Left lung (tissue), 10 donors: ENCODE results near the gene SMC4. TPM values are rescaled to one million over a fixed set of nuclear protein-coding genes. Genes with fewer than 3 reads are reported as not detected.
"Not testable (repeated sequence)": the region's sequence is repeated elsewhere in the genome, so short reads cannot be mapped to it uniquely, and the experiment has no call there.

Experiments used
- ATAC-seq: fragments of 200-7000 bp; cut with Tn5 transposase; one replicate; pipeline ENCODE4 v1.9.1; 2020; ENCODE audit warnings: moderate library complexity
- DNase-seq, 4 donors: peaks; one replicate each; pipeline ENCODE4 v3.0.0-alpha.2; 2013 to 2020
- H3K27ac ChIP-seq, 2 donors: fragments of 200-600 bp; sonication (generic) in 1 of 2; one replicate each; pipeline versions ENCODE4 v1.5.0 to v1.8.0; 2020 to 2021
- H3K27me3 ChIP-seq, 2 donors: fragments of 200-600 bp; sonication (generic) in 1 of 2; one replicate each; pipeline versions ENCODE4 v1.5.0 to v1.8.0; 2020 to 2021
- H3K36me3 ChIP-seq, 2 donors: fragments of 200-600 bp; sonication (generic) in 1 of 2; one replicate each; pipeline versions ENCODE4 v1.5.0 to v1.8.0; 2020 to 2021
- H3K4me1 ChIP-seq, 2 donors: fragments of 200-600 bp; one replicate each; pipeline ENCODE4 v1.8.0; 2021
- H3K4me3 ChIP-seq, 2 donors: fragments of 200-600 bp; sonication (generic) in 1 of 2; one replicate each; pipeline versions ENCODE4 v1.5.0 to v1.8.0; 2020 to 2021; ENCODE audit warnings: mild to moderate bottlenecking in 1 of 2
- H3K9me3 ChIP-seq, 2 donors: fragments of 200-600 bp; sonication (generic) in 1 of 2; one replicate each; pipeline versions ENCODE4 v1.5.0 to v1.8.0; 2020 to 2021
- intact Hi-C, 2 donors: fragments of 100-400 bp; cut with DNase I; formaldehyde crosslinking; loops; one replicate each; pipeline versions ENCODE4 v1.11.2 to v1.14.2; 2022
- polyA plus RNA-seq, 6 donors: library from polyadenylated mRNA; unstranded; fragments of 120-200 nt; gene quantifications; one replicate each; pipeline ENCODE4 v1.2.1, GENCODE V29; 2013; ENCODE audit not compliant: insufficient read length in 6 of 6
- total RNA-seq, 2 donors: library from RNA; stranded (reverse); fragmentation: NEBNext Ultra II Directional; extraction: Animal tissue kit (Norgen Biotek cat#: 25700); gene quantifications; one replicate each; pipeline ENCODE4 v1.2.1, GENCODE V29; 2021
- TF ChIP-seq, protein P1 (sequence below), 2 donors: fragments of 200-600 bp; sonication (generic) in 1 of 2; IDR thresholded peaks; one replicate each; pipeline versions ENCODE4 v1.5.0 to v1.8.0; 2021; ENCODE audit warnings: antibody characterized with exemption in 2 of 2
- donor health status: DM: no; HTN: yes; CAD: no.
- donor health status: DM: no; HTN: no; CAD: no.

SMC4 gene
- total and polyA plus RNA-seq, 8 donors, result 68.6 to 224 (median 142) TPM

GRCh38 chr3:160449636-160450598 is 50.5 kb downstream of the SMC4 start, which contains the start of gene TRIM59:
TRIM59 (minus strand) TSS chr3:160449786; CDS start chr3:160439183, 10,603 bp downstream.
- Histone ChIP-seq H3K27me3 (peaks cover 0 to 16% of the 10 kb centered on the region in 2 donors), H3K36me3 (no peaks in the 10 kb centered on the region), H3K9me3 (no peaks in the 10 kb centered on the region), H3K4me3 (peak within 1 kb of the TSS; percentile 53 to 62), H3K27ac (peak within 1 kb of the TSS; percentile 76 to 85), H3K4me1 (peaks cover 0 to 15% of the 10 kb centered on the region in 2 donors)
- ATAC-seq (peak; percentile 96), DNase-seq (peak; percentile 88 to 99 (median 96))
- intact Hi-C loops, result no loop called here
- TF ChIP-seq, protein P1, sequence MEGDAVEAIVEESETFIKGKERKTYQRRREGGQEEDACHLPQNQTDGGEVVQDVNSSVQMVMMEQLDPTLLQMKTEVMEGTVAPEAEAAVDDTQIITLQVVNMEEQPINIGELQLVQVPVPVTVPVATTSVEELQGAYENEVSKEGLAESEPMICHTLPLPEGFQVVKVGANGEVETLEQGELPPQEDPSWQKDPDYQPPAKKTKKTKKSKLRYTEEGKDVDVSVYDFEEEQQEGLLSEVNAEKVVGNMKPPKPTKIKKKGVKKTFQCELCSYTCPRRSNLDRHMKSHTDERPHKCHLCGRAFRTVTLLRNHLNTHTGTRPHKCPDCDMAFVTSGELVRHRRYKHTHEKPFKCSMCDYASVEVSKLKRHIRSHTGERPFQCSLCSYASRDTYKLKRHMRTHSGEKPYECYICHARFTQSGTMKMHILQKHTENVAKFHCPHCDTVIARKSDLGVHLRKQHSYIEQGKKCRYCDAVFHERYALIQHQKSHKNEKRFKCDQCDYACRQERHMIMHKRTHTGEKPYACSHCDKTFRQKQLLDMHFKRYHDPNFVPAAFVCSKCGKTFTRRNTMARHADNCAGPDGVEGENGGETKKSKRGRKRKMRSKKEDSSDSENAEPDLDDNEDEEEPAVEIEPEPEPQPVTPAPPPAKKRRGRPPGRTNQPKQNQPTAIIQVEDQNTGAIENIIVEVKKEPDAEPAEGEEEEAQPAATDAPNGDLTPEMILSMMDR (IDR thresholded peaks at IDR 0.05), result no peak

DNA sequence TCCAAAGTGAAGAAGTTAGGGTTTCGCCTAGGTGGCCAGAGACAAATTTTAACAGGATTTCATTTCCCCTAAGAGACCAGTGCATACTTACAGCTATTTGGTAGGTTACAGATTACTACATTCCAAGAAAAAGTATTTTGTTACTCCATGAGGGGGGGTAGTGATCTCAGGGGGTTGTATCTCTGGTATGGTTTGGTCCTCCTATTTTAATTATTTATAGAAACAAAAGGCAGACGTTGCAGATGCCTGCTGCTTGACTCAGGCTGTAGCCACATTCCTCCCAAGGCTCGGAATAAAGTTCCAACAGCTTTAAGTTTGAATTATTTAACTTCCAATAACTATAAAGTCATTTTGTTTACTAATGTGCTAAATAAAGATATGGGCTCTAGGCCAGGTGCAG is 51.4 kb downstream of the SMC4 start:
- no peaks in the 10 kb centered on the region for H3K36me3 ChIP-seq
- H3K27me3 ChIP-seq, result peaks cover 0 to 16% of the 10 kb centered on the region in 2 donors
- H3K4me1 ChIP-seq, result peaks cover 0 to 15% of the 10 kb centered on the region in 2 donors
- intact Hi-C loops, result no loop called here
- H3K9me3 ChIP-seq, result no peaks in the 10 kb centered on the region
- H3K4me3 ChIP-seq, result no peak overlapping the region
- ATAC-seq, result no peak
- TF ChIP-seq, protein P1 (IDR thresholded peaks at IDR 0.05), result no peak
- H3K27ac ChIP-seq, result no peak overlapping the region
- DNase-seq, result no peak

GRCh38 chr3:160451602-160452001 is 52.2 kb downstream of the SMC4 start:
- no peaks in the 10 kb centered on the region for H3K36me3 ChIP-seq
- H3K4me3 ChIP-seq, result no peak overlapping the region
- DNase-seq (no peak), ATAC-seq (no peak)
- no peak overlapping the region for H3K27ac ChIP-seq
- peaks cover 0 to 16% of the 10 kb centered on the region in 2 donors for H3K27me3 ChIP-seq
- intact Hi-C loops, result no loop called here
- TF ChIP-seq, protein P1 (IDR thresholded peaks at IDR 0.05), result no peak
- H3K4me1 ChIP-seq, result peaks cover 0 to 15% of the 10 kb centered on the region in 2 donors
- H3K9me3 ChIP-seq, result no peaks in the 10 kb centered on the region

DNA sequence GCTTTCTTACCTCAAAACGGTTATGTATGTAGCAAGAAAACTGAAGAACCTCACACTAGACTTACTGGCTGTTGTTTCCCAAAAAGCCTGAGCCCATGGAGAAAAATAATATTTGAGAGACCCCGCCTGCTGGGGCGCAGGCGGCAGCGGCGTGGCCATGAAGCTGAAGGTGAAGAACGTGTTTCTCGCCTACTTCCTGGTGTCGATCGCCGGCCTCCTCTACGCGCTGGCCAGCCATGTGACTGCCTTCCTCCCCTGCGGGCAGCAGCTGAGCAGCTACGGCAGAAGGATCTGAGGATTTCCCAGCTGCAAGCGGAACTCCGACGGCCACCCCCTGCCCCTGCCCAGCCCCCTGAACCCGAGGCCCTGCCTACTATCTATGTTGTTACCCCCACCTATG is 52.8 kb downstream of the SMC4 start:
- Histone ChIP-seq H3K4me1 (peaks cover 0 to 15% of the 10 kb centered on the region in 2 donors), H3K27me3 (peaks cover 0 to 16% of the 10 kb centered on the region in 2 donors)
- H3K36me3 ChIP-seq, intact Hi-C loops, H3K27ac ChIP-seq, H3K4me3 ChIP-seq, ATAC-seq, H3K9me3 ChIP-seq: not testable (repeated sequence)
- peak in 1 of 4 donors; percentile 69 for DNase-seq

- no peak overlapping the region for H3K4me3 ChIP-seq
- no peak for DNase-seq
- intact Hi-C loops, result no loop called here
- no peaks in the 10 kb centered on the region for H3K36me3 ChIP-seq
- ATAC-seq, result no peak
- H3K27ac ChIP-seq, result no peak overlapping the region
- H3K27me3 ChIP-seq, result peaks cover 0 to 4% of the 10 kb centered on the region in 2 donors
- peaks cover 0 to 3% of the 10 kb centered on the region in 2 donors for H3K4me1 ChIP-seq
- TF ChIP-seq, protein P1 (IDR thresholded peaks at IDR 0.05), result no peak
- no peaks in the 10 kb centered on the region for H3K9me3 ChIP-seq
These were observed 55.5 kb downstream of the SMC4 start for GRCh38 chr3:160454995-160455394.
